Measurements from ENCODE around the gene SCARB1. TPM values are rescaled to one million over a fixed set of nuclear protein-coding genes. Genes with fewer than 3 reads are reported as not detected.

The SCARB1 gene
- total RNA-seq, 2 experiments from 2014 or later = 36.2 to 38.1 TPM

- no peak overlapping the region for H3K27ac Mint-ChIP-seq
- CTCF ChIA-PET = no interaction called here
Observed at GRCh38 chr12:124821252-124822200, 42.1 kb downstream of the SCARB1 start.

GRCh38 chr12:124820199-124820598 lies 43.5 kb downstream of the SCARB1 start:
- H3K36me3 Mint-ChIP-seq (ENCODE audit: low read depth) = peaks cover 7% of the 10 kb centered on the region
- no peak overlapping the region for H3K4me3 Mint-ChIP-seq
- POLR2A ChIA-PET = interaction anchor here (1.0 kb wide), 1 partner anchor 179 kb away, joined by 3 read pairs; no protein-coding TSS in a partner anchor
- intact Hi-C loops (cut with micrococcal nuclease) = no loop called here
- no peak for DNase-seq
- no peak overlapping the region for H3K27ac Mint-ChIP-seq
- CTCF ChIA-PET = no interaction called here
- H3K4me1 Mint-ChIP-seq (ENCODE audit: low read depth) = no peaks in the 10 kb centered on the region
- TF ChIP-seq CTCF (IDR thresholded peaks at IDR 0.05) = no peak
- no peaks in the 10 kb centered on the region for H3K9me3 Mint-ChIP-seq
- no peak for ATAC-seq
- H3K27me3 Mint-ChIP-seq = no peaks in the 10 kb centered on the region

More at GRCh38 chr12:124821252-124822200, 42.1 kb downstream of the SCARB1 start:
- Mint-ChIP-seq H3K4me1 (ENCODE audit: low read depth) (no peaks in the 10 kb centered on the region), H3K4me3 (no peak overlapping the region), H3K9me3 (no peaks in the 10 kb centered on the region), H3K27me3 (no peaks in the 10 kb centered on the region), H3K36me3 (ENCODE audit: low read depth) (no peaks in the 10 kb centered on the region)
- intact Hi-C loops (cut with micrococcal nuclease) = no loop called here
- ATAC-seq (no peak), DNase-seq (no peak)
- TF ChIP-seq CTCF (IDR thresholded peaks at IDR 0.05) = no peak
- POLR2A ChIA-PET = no interaction called here

GRCh38 chr12:124819525-124819924 lies 44.1 kb downstream of the SCARB1 start:
- no peak overlapping the region for H3K27ac Mint-ChIP-seq
- POLR2A ChIA-PET = interaction anchor here (1.0 kb wide), 1 partner anchor 178 kb away, joined by 3 read pairs; no protein-coding TSS in a partner anchor
- DNase-seq (no peak), ATAC-seq (no peak)
- H3K4me3 Mint-ChIP-seq = no peak overlapping the region
- CTCF ChIA-PET = no interaction called here
- H3K27me3 Mint-ChIP-seq = no peaks in the 10 kb centered on the region
- H3K4me1 Mint-ChIP-seq (ENCODE audit: low read depth) = no peaks in the 10 kb centered on the region
- intact Hi-C loops (cut with micrococcal nuclease) = no loop called here
- no peak for TF ChIP-seq CTCF (IDR thresholded peaks at IDR 0.05)
- H3K9me3 Mint-ChIP-seq = no peaks in the 10 kb centered on the region
- H3K36me3 Mint-ChIP-seq (ENCODE audit: low read depth) = peaks cover 12% of the 10 kb centered on the region

GRCh38 chr12:124819080-124819479 lies 44.6 kb downstream of the SCARB1 start:
- no peaks in the 10 kb centered on the region for H3K4me1 Mint-ChIP-seq (ENCODE audit: low read depth)
- no peak overlapping the region for H3K4me3 Mint-ChIP-seq
- TF ChIP-seq CTCF (IDR thresholded peaks at IDR 0.05) = no peak
- DNase-seq (no peak), ATAC-seq (no peak)
- no peak overlapping the region for H3K27ac Mint-ChIP-seq
- intact Hi-C loops (cut with micrococcal nuclease) = no loop called here
- H3K27me3 Mint-ChIP-seq = no peaks in the 10 kb centered on the region
- ChIA-PET CTCF (no interaction called here), POLR2A (no interaction called here)
- H3K9me3 Mint-ChIP-seq = no peaks in the 10 kb centered on the region
- H3K36me3 Mint-ChIP-seq (ENCODE audit: low read depth) = peaks cover 14% of the 10 kb centered on the region
